Peyer's patch (tissue), 4 donors: ENCODE measurements around the gene XPR1.

ENCODE experiments used
- POLR2A ChIP-seq, 2 donors: fragments of 450-650 bp; IDR thresholded peaks; one replicate each; pipeline ENCODE4 v1.5.1; 2017; ENCODE audit warnings: antibody characterized with exemption in 2 of 2, mild to moderate bottlenecking in 2 of 2, moderate library complexity in 2 of 2
- TF ChIP-seq, protein P1 (sequence below), 6 experiments: fragments of 450-650 bp in 4 of 6; fragments of 200-600 bp in 2 of 6; sonication (generic) in 1 of 6; IDR thresholded peaks; one replicate each; pipeline ENCODE4 v1.5.1; 2017 to 2019; ENCODE audit warnings: antibody characterized with exemption in 6 of 6, mild to moderate bottlenecking in 3 of 6, moderate library complexity in 1 of 6

- TF ChIP-seq, protein P1, sequence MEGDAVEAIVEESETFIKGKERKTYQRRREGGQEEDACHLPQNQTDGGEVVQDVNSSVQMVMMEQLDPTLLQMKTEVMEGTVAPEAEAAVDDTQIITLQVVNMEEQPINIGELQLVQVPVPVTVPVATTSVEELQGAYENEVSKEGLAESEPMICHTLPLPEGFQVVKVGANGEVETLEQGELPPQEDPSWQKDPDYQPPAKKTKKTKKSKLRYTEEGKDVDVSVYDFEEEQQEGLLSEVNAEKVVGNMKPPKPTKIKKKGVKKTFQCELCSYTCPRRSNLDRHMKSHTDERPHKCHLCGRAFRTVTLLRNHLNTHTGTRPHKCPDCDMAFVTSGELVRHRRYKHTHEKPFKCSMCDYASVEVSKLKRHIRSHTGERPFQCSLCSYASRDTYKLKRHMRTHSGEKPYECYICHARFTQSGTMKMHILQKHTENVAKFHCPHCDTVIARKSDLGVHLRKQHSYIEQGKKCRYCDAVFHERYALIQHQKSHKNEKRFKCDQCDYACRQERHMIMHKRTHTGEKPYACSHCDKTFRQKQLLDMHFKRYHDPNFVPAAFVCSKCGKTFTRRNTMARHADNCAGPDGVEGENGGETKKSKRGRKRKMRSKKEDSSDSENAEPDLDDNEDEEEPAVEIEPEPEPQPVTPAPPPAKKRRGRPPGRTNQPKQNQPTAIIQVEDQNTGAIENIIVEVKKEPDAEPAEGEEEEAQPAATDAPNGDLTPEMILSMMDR (IDR thresholded peaks at IDR 0.05), result no peak
- TF ChIP-seq POLR2A (IDR thresholded peaks at IDR 0.05), result no peak
Measured at GRCh38 chr1:180848191-180848590, 216.4 kb downstream of the XPR1 start.
